Measurements from ENCODE around the gene SPTAN1.

DNA sequence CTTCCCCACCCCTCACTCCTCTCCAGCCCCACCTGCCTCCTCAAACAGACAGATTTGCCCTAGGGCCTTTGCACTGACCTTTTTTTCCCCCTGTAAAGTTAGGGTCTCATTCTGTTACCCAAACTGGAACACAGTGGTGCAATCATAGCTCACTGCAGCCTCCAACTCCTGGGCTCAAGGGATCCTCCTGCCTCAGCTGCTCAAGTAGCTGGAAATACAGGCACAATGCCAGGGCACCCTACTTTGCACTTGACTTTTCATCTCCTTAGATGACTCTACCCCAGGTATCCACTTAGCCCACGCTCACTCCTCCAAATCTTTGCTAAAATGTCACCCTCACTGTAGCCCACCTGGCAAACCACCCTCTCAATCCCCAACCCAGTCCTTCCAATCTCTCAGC, 102.1 kb downstream of the SPTAN1 start:
- TF ChIP-seq, protein P1, sequence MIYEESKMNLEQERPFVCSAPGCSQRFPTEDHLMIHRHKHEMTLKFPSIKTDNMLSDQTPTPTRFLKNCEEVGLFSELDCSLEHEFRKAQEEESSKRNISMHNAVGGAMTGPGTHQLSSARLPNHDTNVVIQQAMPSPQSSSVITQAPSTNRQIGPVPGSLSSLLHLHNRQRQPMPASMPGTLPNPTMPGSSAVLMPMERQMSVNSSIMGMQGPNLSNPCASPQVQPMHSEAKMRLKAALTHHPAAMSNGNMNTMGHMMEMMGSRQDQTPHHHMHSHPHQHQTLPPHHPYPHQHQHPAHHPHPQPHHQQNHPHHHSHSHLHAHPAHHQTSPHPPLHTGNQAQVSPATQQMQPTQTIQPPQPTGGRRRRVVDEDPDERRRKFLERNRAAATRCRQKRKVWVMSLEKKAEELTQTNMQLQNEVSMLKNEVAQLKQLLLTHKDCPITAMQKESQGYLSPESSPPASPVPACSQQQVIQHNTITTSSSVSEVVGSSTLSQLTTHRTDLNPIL (CRISPR knock-in tag; IDR thresholded peaks at IDR 0.05; ENCODE audit: low read depth) = no peak
- TF ChIP-seq, protein P2, sequence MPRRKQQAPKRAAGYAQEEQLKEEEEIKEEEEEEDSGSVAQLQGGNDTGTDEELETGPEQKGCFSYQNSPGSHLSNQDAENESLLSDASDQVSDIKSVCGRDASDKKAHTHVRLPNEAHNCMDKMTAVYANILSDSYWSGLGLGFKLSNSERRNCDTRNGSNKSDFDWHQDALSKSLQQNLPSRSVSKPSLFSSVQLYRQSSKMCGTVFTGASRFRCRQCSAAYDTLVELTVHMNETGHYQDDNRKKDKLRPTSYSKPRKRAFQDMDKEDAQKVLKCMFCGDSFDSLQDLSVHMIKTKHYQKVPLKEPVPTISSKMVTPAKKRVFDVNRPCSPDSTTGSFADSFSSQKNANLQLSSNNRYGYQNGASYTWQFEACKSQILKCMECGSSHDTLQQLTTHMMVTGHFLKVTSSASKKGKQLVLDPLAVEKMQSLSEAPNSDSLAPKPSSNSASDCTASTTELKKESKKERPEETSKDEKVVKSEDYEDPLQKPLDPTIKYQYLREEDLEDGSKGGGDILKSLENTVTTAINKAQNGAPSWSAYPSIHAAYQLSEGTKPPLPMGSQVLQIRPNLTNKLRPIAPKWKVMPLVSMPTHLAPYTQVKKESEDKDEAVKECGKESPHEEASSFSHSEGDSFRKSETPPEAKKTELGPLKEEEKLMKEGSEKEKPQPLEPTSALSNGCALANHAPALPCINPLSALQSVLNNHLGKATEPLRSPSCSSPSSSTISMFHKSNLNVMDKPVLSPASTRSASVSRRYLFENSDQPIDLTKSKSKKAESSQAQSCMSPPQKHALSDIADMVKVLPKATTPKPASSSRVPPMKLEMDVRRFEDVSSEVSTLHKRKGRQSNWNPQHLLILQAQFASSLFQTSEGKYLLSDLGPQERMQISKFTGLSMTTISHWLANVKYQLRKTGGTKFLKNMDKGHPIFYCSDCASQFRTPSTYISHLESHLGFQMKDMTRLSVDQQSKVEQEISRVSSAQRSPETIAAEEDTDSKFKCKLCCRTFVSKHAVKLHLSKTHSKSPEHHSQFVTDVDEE (CRISPR knock-in tag; IDR thresholded peaks at IDR 0.05) = no peak
- TF ChIP-seq, protein P3, sequence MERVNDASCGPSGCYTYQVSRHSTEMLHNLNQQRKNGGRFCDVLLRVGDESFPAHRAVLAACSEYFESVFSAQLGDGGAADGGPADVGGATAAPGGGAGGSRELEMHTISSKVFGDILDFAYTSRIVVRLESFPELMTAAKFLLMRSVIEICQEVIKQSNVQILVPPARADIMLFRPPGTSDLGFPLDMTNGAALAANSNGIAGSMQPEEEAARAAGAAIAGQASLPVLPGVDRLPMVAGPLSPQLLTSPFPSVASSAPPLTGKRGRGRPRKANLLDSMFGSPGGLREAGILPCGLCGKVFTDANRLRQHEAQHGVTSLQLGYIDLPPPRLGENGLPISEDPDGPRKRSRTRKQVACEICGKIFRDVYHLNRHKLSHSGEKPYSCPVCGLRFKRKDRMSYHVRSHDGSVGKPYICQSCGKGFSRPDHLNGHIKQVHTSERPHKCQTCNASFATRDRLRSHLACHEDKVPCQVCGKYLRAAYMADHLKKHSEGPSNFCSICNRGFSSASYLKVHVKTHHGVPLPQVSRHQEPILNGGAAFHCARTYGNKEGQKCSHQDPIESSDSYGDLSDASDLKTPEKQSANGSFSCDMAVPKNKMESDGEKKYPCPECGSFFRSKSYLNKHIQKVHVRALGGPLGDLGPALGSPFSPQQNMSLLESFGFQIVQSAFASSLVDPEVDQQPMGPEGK (CRISPR knock-in tag; IDR thresholded peaks at IDR 0.05; ENCODE audit: borderline replicate concordance) = no peak
- TF ChIP-seq ZFP3 (CRISPR knock-in tag; IDR thresholded peaks at IDR 0.05) (no peak), PPARA (CRISPR knock-in tag; IDR thresholded peaks at IDR 0.05; ENCODE audit: borderline replicate concordance) (no peak), RARB (CRISPR knock-in tag; IDR thresholded peaks at IDR 0.05) (no peak), BACH2 (CRISPR knock-in tag; IDR thresholded peaks at IDR 0.05; ENCODE audit: borderline replicate concordance) (no peak), ARNTL (CRISPR knock-in tag; IDR thresholded peaks at IDR 0.05; ENCODE audit: borderline replicate concordance, low read depth) (no peak), ZC3H10 (CRISPR knock-in tag; IDR thresholded peaks at IDR 0.05) (no peak), TOX (CRISPR knock-in tag; IDR thresholded peaks at IDR 0.05; ENCODE audit: borderline replicate concordance) (no peak), CSDC2 (CRISPR knock-in tag; IDR thresholded peaks at IDR 0.05) (no peak), ZNF565 (CRISPR knock-in tag; conservative IDR thresholded peaks at IDR 0.05; ENCODE audit: low read depth) (no peak)
- TF ChIP-seq, protein P4, sequence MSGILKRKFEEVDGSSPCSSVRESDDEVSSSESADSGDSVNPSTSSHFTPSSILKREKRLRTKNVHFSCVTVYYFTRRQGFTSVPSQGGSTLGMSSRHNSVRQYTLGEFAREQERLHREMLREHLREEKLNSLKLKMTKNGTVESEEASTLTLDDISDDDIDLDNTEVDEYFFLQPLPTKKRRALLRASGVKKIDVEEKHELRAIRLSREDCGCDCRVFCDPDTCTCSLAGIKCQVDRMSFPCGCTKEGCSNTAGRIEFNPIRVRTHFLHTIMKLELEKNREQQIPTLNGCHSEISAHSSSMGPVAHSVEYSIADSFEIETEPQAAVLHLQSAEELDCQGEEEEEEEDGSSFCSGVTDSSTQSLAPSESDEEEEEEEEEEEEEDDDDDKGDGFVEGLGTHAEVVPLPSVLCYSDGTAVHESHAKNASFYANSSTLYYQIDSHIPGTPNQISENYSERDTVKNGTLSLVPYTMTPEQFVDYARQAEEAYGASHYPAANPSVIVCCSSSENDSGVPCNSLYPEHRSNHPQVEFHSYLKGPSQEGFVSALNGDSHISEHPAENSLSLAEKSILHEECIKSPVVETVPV (CRISPR knock-in tag; IDR thresholded peaks at IDR 0.05) = no peak

All from SK-N-SH treated with all-trans-retinoic acid at 6 μM for 48 hours (cell line).